Upper lobe of left lung (tissue), 6 donors: Measurements from ENCODE around the gene OXSR1. TPM values are rescaled to one million over a fixed set of nuclear protein-coding genes. Genes with fewer than 3 reads are reported as not detected.

ENCODE experiments used
- ATAC-seq, 2 donors: fragments of 200-7000 bp; cut with Tn5 transposase; one replicate each; pipeline ENCODE4 v1.9.1; 2022; ENCODE audit warnings: mild to moderate bottlenecking in 2 of 2, moderate library complexity in 2 of 2; ENCODE audit not compliant: low FRiP score in 2 of 2
- DNase-seq, 2 donors: peaks; one replicate each; pipeline ENCODE4 v3.0.0-alpha.2; 2019 to 2020
- H3K27ac ChIP-seq, 4 donors: fragments of 200-600 bp; sonication (generic); one replicate each; pipeline ENCODE4 v1.5.1; 2016 to 2019
- H3K27me3 ChIP-seq, 4 donors: fragments of 200-600 bp; sonication (generic); one replicate each; pipeline ENCODE4 v1.5.1; 2017 to 2019
- H3K36me3 ChIP-seq, 4 donors: fragments of 200-600 bp; sonication (generic); one replicate each; pipeline ENCODE4 v1.5.1; 2016 to 2019
- H3K4me1 ChIP-seq, 4 donors: fragments of 200-600 bp; sonication (generic); one replicate each; pipeline ENCODE4 v1.5.1; 2018 to 2019
- H3K4me3 ChIP-seq, 4 donors: fragments of 200-600 bp; sonication (generic); one replicate each; pipeline ENCODE4 v1.5.1; 2017 to 2019; ENCODE audit warnings: mild to moderate bottlenecking in 2 of 4, moderate library complexity in 1 of 4
- H3K9me3 ChIP-seq, 4 donors: fragments of 200-600 bp; sonication (generic); one replicate each; pipeline ENCODE4 v1.5.1; 2018 to 2019
- CTCF ChIP-seq, 6 experiments: fragments of 450-650 bp in 4 of 6; fragments of 200-600 bp in 2 of 6; sonication (generic) in 2 of 6; IDR thresholded peaks; one replicate each; pipeline ENCODE4 v1.5.1; 2016 to 2019; ENCODE audit warnings: antibody characterized with exemption in 6 of 6
- EP300 ChIP-seq, 4 donors: sonication (generic); formaldehyde crosslinking; IDR thresholded peaks; one replicate each; pipeline ENCODE4 v1.5.1; 2017; ENCODE audit warnings: antibody characterized with exemption in 4 of 4, control low read depth in 2 of 4
- POLR2A ChIP-seq, 4 donors: fragments of 450-650 bp; IDR thresholded peaks; one replicate each; pipeline ENCODE4 v1.5.1; 2016 to 2017; ENCODE audit warnings: antibody characterized with exemption in 4 of 4, mild to moderate bottlenecking in 2 of 4
- POLR2AphosphoS5 ChIP-seq, 2 donors: sonication (generic); formaldehyde crosslinking; IDR thresholded peaks; one replicate each; pipeline ENCODE4 v1.5.1; 2017; ENCODE audit warnings: antibody characterized with exemption in 2 of 2
- WGBS, 2 donors: methylation state at CpG; one replicate each; pipeline ENCODE4 v1.1.5; 2017 to 2018; 5-methylcytosine and 5-hydroxymethylcytosine counted together
- total RNA-seq, 6 donors: library from RNA; depleted of rRNA in 4 of 6; stranded (reverse); fragments of >200 nt in 4 of 6; gene quantifications; one replicate each; pipeline versions ENCODE4 v1.1.0 to v1.2.1, GENCODE V29; 2016 to 2021
- donor health status: DM: no; HTN: no; CAD: no; lungs with moderate emphysema.
- donor health status: DM: no; HTN: yes; CAD: no; lungs with severe emphysema.

OXSR1 gene
- total RNA-seq, 6 donors from 2014 or later: 26.6 to 43.7 (median 31.6) TPM

- Histone ChIP-seq H3K9me3 (no peaks in the 10 kb centered on the region), H3K4me1 (peaks cover 5 to 38% (median 30%) of the 10 kb centered on the region in 4 donors), H3K4me3 (no peak overlapping the region), H3K27ac (peak overlapping the region; percentile 1 to 72 (median 30)), H3K36me3 (peaks cover 32 to 99% (median 86%) of the 10 kb centered on the region in 4 donors), H3K27me3 (no peaks in the 10 kb centered on the region)
- ATAC-seq (no peak), DNase-seq (no peak)
- TF ChIP-seq POLR2A (IDR thresholded peaks at IDR 0.05): no peak
- TF ChIP-seq CTCF (IDR thresholded peaks at IDR 0.05): no peak
- no peak for TF ChIP-seq POLR2AphosphoS5 (IDR thresholded peaks at IDR 0.05)
- 100% methylated on average over 1 of the region's 1 CpG for WGBS, 2 donors
Observed at GRCh38 chr3:38128303-38128655, 37.1 kb upstream of the OXSR1 start.

GRCh38 chr3:38129058-38129457 is 36.3 kb upstream of the OXSR1 start:
- ATAC-seq (no peak), DNase-seq (no peak)
- Histone ChIP-seq H3K4me3 (no peak overlapping the region), H3K4me1 (peaks cover 8 to 45% (median 36%) of the 10 kb centered on the region in 4 donors), H3K36me3 (peaks cover 26 to 97% (median 90%) of the 10 kb centered on the region in 4 donors), H3K27me3 (no peaks in the 10 kb centered on the region), H3K9me3 (no peaks in the 10 kb centered on the region), H3K27ac (peak overlapping the region in 3 of 4 donors; percentile 3 to 72 (median 46))
- WGBS, 2 donors: 96 to 97% methylated on average over 5 of the region's 5 CpGs
- TF ChIP-seq EP300 (IDR thresholded peaks at IDR 0.05) (no peak), POLR2AphosphoS5 (IDR thresholded peaks at IDR 0.05) (no peak), CTCF (IDR thresholded peaks at IDR 0.05) (no peak), POLR2A (IDR thresholded peaks at IDR 0.05) (no peak)

GRCh38 chr3:38130631-38131065 is 34.7 kb upstream of the OXSR1 start:
- ATAC-seq: no peak
- Histone ChIP-seq H3K27ac (no peak overlapping the region), H3K27me3 (no peaks in the 10 kb centered on the region), H3K4me1 (peaks cover 24 to 61% (median 51%) of the 10 kb centered on the region in 4 donors), H3K4me3 (no peak overlapping the region), H3K9me3 (no peaks in the 10 kb centered on the region), H3K36me3 (peaks cover 24 to 90% (median 79%) of the 10 kb centered on the region in 4 donors)
- TF ChIP-seq CTCF (IDR thresholded peaks at IDR 0.05): no peak
- no peak for TF ChIP-seq POLR2AphosphoS5 (IDR thresholded peaks at IDR 0.05)
- no peak for TF ChIP-seq EP300 (IDR thresholded peaks at IDR 0.05)
- no peak for TF ChIP-seq POLR2A (IDR thresholded peaks at IDR 0.05)
- DNase-seq: no peak
- WGBS, 2 donors: 69 to 100% methylated on average over 2 to 3 of the region's 3 CpGs

- peaks cover 28 to 66% (median 58%) of the 10 kb centered on the region in 4 donors for H3K4me1 ChIP-seq
Observed at GRCh38 chr3:38131621-38132369, 33.5 kb upstream of the OXSR1 start.

More at GRCh38 chr3:38131621-38132369, 33.5 kb upstream of the OXSR1 start:
- H3K27me3 ChIP-seq: no peaks in the 10 kb centered on the region
- H3K36me3 ChIP-seq: peaks cover 16 to 79% (median 67%) of the 10 kb centered on the region in 4 donors
- no peak for DNase-seq
- 79 to 81% methylated on average over 6 of the region's 6 CpGs for WGBS, 2 donors
- ATAC-seq: no peak
- no peak for TF ChIP-seq EP300 (IDR thresholded peaks at IDR 0.05)
- no peak for TF ChIP-seq POLR2AphosphoS5 (IDR thresholded peaks at IDR 0.05)
- TF ChIP-seq POLR2A (IDR thresholded peaks at IDR 0.05): no peak
- TF ChIP-seq CTCF (IDR thresholded peaks at IDR 0.05): no peak
- no peaks in the 10 kb centered on the region for H3K9me3 ChIP-seq
- peak overlapping the region in 1 of 4 donors; percentile 7 for H3K27ac ChIP-seq
- no peak overlapping the region for H3K4me3 ChIP-seq
